ENCODE data around the gene CYTH1.

CYTH1 gene

GRCh38 chr17:78804777-78805176, 22.7 kb upstream of the CYTH1 start:
- no peak for DNase-seq

- no peak for DNase-seq
Measured at GRCh38 chr17:78803186-78803845, 21.2 kb upstream of the CYTH1 start.

GRCh38 chr17:78802459-78802858, 20.4 kb upstream of the CYTH1 start:
- no peak for DNase-seq

GRCh38 chr17:78802008-78802407, 19.9 kb upstream of the CYTH1 start:
- DNase-seq: no peak

- DNase-seq: no peak
Measured at GRCh38 chr17:78800132-78800931, 18.3 kb upstream of the CYTH1 start.

GRCh38 chr17:78798695-78799559, 16.9 kb upstream of the CYTH1 start:
- DNase-seq: no peak

GRCh38 chr17:78797691-78798585, 15.9 kb upstream of the CYTH1 start:
- no peak for DNase-seq

- no peak for DNase-seq
Measured at GRCh38 chr17:78797213-78797612, 15.1 kb upstream of the CYTH1 start.

- no peak for DNase-seq
Measured at GRCh38 chr17:78796517-78796900, 14.4 kb upstream of the CYTH1 start.

- DNase-seq: no peak
Measured at GRCh38 chr17:78795861-78796516, 13.9 kb upstream of the CYTH1 start.

GRCh38 chr17:78794864-78795640, 13.0 kb upstream of the CYTH1 start:
- DNase-seq: no peak

- DNase-seq: no peak
Measured at GRCh38 chr17:78794399-78794798, 12.3 kb upstream of the CYTH1 start.

GRCh38 chr17:78793968-78794367, 11.9 kb upstream of the CYTH1 start:
- no peak for DNase-seq

GRCh38 chr17:78793415-78793814, 11.3 kb upstream of the CYTH1 start:
- no peak for DNase-seq

- DNase-seq: no peak
Measured at GRCh38 chr17:78791840-78792709, 10.0 kb upstream of the CYTH1 start.

- no peak for DNase-seq
Measured at GRCh38 chr17:78790552-78790951, 8.5 kb upstream of the CYTH1 start.

- DNase-seq: no peak
Measured at GRCh38 chr17:78789663-78790181, 7.6 kb upstream of the CYTH1 start.

GRCh38 chr17:78789149-78789662, 7.1 kb upstream of the CYTH1 start:
- no peak for DNase-seq

GRCh38 chr17:78788451-78788850, 6.4 kb upstream of the CYTH1 start:
- no peak for DNase-seq

- no peak for DNase-seq
Measured at GRCh38 chr17:78787444-78787843, 5.4 kb upstream of the CYTH1 start.

Data from NCI-H2227 treated with DMSO at 0.1 percent for 48 hours (cell line).